ENCODE measurements around the gene HOXA13. TPM values are rescaled to one million over a fixed set of nuclear protein-coding genes. Genes with fewer than 3 reads are reported as not detected.

The HOXA13 gene
- total and polyA plus RNA-seq, 2 experiments from 2014 or later = not detected

DNA sequence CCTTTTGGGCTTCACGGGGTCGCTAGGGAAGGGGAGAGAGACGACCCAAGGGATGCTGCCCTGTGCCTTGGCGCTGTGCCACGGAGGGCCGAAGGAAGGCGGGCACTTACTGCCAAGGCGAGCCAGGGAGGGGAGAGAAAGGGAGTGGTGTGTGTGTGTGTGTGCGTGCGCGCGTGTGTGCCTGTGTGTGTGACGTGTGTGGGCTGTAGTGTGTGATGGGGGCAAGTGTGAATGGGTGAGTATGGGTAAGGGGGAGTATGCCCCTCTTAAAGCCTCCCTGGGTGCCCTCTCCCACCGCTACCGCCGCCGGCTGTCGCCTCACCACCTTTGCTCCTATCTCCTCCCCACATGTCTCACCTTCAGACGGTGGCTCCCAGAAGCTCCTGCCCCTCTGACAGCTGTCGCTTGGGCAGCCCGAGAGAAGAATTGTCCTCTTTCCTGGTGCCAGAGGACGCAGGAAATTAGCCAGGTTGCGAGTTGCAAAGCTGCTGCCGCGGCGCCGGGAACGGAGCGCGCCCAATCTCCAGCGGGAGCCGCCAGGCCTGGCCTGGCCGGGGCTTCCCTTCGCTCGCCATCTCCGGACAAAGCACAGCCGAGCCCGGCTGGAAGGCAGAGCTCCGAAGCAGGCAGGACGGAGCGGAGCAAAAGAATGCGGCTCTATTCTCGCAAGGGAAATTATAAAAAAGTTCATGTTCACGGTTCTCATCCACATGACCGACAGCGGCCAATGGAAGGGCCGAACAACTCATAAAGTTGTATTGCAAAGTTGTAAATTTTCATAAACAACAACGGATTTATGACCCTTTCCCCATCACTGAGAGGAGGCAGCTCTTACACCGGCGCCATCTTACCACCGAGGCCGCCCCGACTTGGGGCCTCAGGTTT lies 47.7 kb downstream of the HOXA13 start, which contains the start of gene HOXA3:
HOXA3 (minus strand) TSS at position 653 of the 885 bp plus-strand sequence. CDS start 41,943 bp downstream, outside the sequence.
- Histone ChIP-seq H3K27ac (ENCODE audit: low read depth) (no peak within 1 kb of the TSS), H3K4me3 (peak within 1 kb of the TSS; percentile 43), H3K9me2 (ENCODE audit: insufficient read depth) (no peaks in the 10 kb centered on the region), H3K36me3 (ENCODE audit: insufficient read depth) (no peaks in the 10 kb centered on the region), H3K4me2 (no peak within 1 kb of the TSS), H3K79me2 (replicated peaks; ENCODE audit: insufficient read depth) (no peaks in the 10 kb centered on the region), H3K27me3 (ENCODE audit: insufficient read depth) (peaks cover 100% of the 10 kb centered on the region), H4K20me1 (replicated peaks; ENCODE audit: insufficient read depth) (peaks cover 47% of the 10 kb centered on the region), H3K4me1 (ENCODE audit: insufficient read depth) (peaks cover 24% of the 10 kb centered on the region), H3F3A (replicated peaks; ENCODE audit: low read depth) (peaks cover 35% of the 10 kb centered on the region), H2AFZ (no peak within 1 kb of the TSS)
- Mint-ChIP-seq H3K4me1 (peaks cover 24% of the 10 kb centered on the region), H3K9me3 (peaks cover 17% of the 10 kb centered on the region), H3K27me3 (ENCODE audit: insufficient read depth, low read depth, poor library complexity) (peaks cover 100% of the 10 kb centered on the region), H3K27ac (no peak within 1 kb of the TSS), H3K36me3 (ENCODE audit: low read depth) (no peaks in the 10 kb centered on the region; the same call in 2 of the 3 replicates), H3K4me3 (peak within 1 kb of the TSS; percentile 50)
- peak; percentile 94 for TF ChIP-seq EZH2phosphoT487 (IDR thresholded peaks at IDR 0.05; ENCODE audit: unreplicated experiment)
- TF ChIP-seq ZNF114 (CRISPR knock-in tag; IDR thresholded peaks at IDR 0.05) = no peak
- no peak for TF ChIP-seq JUNB (IDR thresholded peaks at IDR 0.05; ENCODE audit: unreplicated experiment)
- no peak for TF ChIP-seq CREB1 (CRISPR knock-in tag; IDR thresholded peaks at IDR 0.05; ENCODE audit: low read depth)
- peak; percentile 97 for TF ChIP-seq EZH2 (IDR thresholded peaks at IDR 0.05; ENCODE audit: low read depth, unreplicated experiment)
- TF ChIP-seq STAT1 (IDR thresholded peaks at IDR 0.05; ENCODE audit: unreplicated experiment) = no peak
- no peak for TF ChIP-seq NANOG (IDR thresholded peaks at IDR 0.05; ENCODE audit: borderline replicate concordance)
- ATAC-seq (no peak), DNase-seq (ENCODE audit: low spot score) (peak; percentile 6)

DNA sequence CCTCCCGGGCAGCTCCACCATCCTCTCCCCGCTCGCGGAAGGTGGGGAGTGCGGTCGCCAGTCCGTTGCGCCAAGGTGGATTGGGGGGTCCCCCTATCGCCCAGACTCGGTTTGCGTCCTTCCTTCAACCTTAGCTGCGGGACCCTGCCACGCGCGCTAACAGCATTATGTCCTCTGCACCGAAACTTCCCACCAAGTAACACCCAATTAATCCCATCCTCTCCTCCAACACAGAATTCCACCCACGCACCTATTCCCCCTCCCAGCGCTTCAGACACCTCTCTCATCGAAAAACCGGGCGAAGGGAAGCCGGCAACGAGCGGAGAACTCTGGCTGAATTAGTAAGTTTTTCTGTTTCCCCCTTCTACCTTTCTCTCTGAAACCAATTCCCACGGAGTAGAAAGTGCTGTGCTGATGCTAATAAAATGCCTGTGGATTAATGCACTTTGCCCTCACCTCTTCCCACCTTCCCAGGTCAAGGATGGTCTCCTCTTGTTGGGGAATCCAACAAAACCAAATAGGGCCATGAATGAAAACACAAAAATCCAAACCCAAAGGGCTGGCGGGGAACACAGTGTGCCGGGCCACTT lies 48.5 kb downstream of the HOXA13 start:
- H3K36me3 Mint-ChIP-seq (ENCODE audit: low read depth) = no peaks in the 10 kb centered on the region; the same call in 2 of the 3 replicates
- Histone ChIP-seq H3K4me2 (peak overlapping the region; percentile 74), H3K4me1 (ENCODE audit: insufficient read depth) (peaks cover 24% of the 10 kb centered on the region), H2AFZ (no peak overlapping the region), H3K9me2 (ENCODE audit: insufficient read depth) (no peaks in the 10 kb centered on the region), H3K36me3 (ENCODE audit: insufficient read depth) (no peaks in the 10 kb centered on the region), H4K20me1 (replicated peaks; ENCODE audit: insufficient read depth) (peaks cover 51% of the 10 kb centered on the region), H3K27me3 (ENCODE audit: insufficient read depth) (peaks cover 100% of the 10 kb centered on the region), H3K27ac (ENCODE audit: low read depth) (no peak overlapping the region), H3K79me2 (replicated peaks; ENCODE audit: insufficient read depth) (no peaks in the 10 kb centered on the region), H3K4me3 (peak overlapping the region; percentile 43), H3F3A (replicated peaks; ENCODE audit: low read depth) (peaks cover 41% of the 10 kb centered on the region)
- DNase-seq (ENCODE audit: low spot score) = peak; percentile 9
- peaks cover 23% of the 10 kb centered on the region for H3K9me3 Mint-ChIP-seq
- H3K27ac Mint-ChIP-seq = no peak overlapping the region
- TF ChIP-seq ZNF331 (CRISPR knock-in tag; IDR thresholded peaks at IDR 0.05; ENCODE audit: low read depth) (no peak), NANOG (IDR thresholded peaks at IDR 0.05; ENCODE audit: borderline replicate concordance) (no peak), EZH2 (IDR thresholded peaks at IDR 0.05; ENCODE audit: low read depth, unreplicated experiment) (peak; percentile 99), CTCF (conservative IDR thresholded peaks at IDR 0.05; ENCODE audit: low read depth in 2 of 2) (peak in 1 of 2 experiments; percentile 20; a peak in 1 of 4 replicates), JUNB (IDR thresholded peaks at IDR 0.05; ENCODE audit: unreplicated experiment) (no peak), STAT1 (IDR thresholded peaks at IDR 0.05; ENCODE audit: unreplicated experiment) (no peak), EZH2phosphoT487 (IDR thresholded peaks at IDR 0.05; ENCODE audit: unreplicated experiment) (peak; percentile 80)
- peaks cover 23% of the 10 kb centered on the region for H3K4me1 Mint-ChIP-seq
- peaks cover 100% of the 10 kb centered on the region for H3K27me3 Mint-ChIP-seq (ENCODE audit: insufficient read depth, low read depth, poor library complexity)
- H3K4me3 Mint-ChIP-seq = peak overlapping the region; percentile 50
- ATAC-seq = no peak

All from GM23338 (cell line).